ENCODE results near the gene RCSD1. TPM values are rescaled to one million over a fixed set of nuclear protein-coding genes. Genes with fewer than 3 reads are reported as not detected.

The RCSD1 gene
- total and polyA plus RNA-seq, 2 donors (not counting 3 experiments of a cell fraction or from before 2014, with no cell fraction given), result 0.08 to 1.00 TPM

GRCh38 chr1:167748906-167749305, 118.9 kb downstream of the RCSD1 start:
- H3K9me1 ChIP-seq (replicated peaks; ENCODE audit: control insufficient read depth, extremely low read depth, insufficient read depth, low read length), result no peaks in the 10 kb centered on the region
- H3K9me3 ChIP-seq (replicated peaks; ENCODE audit: control insufficient read depth, insufficient read depth, low read length), result no peaks in the 10 kb centered on the region
- H3K4me1 ChIP-seq (ENCODE audit: control insufficient read depth, extremely low read depth, insufficient read depth, low read length), result peaks cover 2% of the 10 kb centered on the region
- H3K4me2 ChIP-seq (ENCODE audit: insufficient read depth, low read length), result no peak overlapping the region
- TF ChIP-seq EZH2 (IDR thresholded peaks at IDR 0.05; ENCODE audit: borderline replicate concordance, low read depth, low read length, severe bottlenecking) (no peak), JUN (IDR thresholded peaks at IDR 0.05; ENCODE audit: borderline replicate concordance, insufficient read depth, insufficient read length, low read depth) (no peak), FOS (IDR thresholded peaks at IDR 0.05; ENCODE audit: borderline replicate concordance, insufficient read depth, low read length) (no peak), POLR2AphosphoS5 (IDR thresholded peaks at IDR 0.05; ENCODE audit: insufficient read depth, low read depth, low read length) (no peak), CTCF (IDR thresholded peaks at IDR 0.05; ENCODE audit: extremely low read depth in 1 of 2, insufficient read depth in 1 of 2, low read depth in 1 of 2, low read length in 2 of 2) (no peak), MAX (IDR thresholded peaks at IDR 0.05; ENCODE audit: insufficient read depth, insufficient read length) (no peak), GATA2 (IDR thresholded peaks at IDR 0.05; ENCODE audit: insufficient read depth, insufficient read length, low read depth, low read length) (no peak), MYC (IDR thresholded peaks at IDR 0.05; ENCODE audit: low read depth, low read length) (no peak), POLR2A (IDR thresholded peaks at IDR 0.05; ENCODE audit: low read depth, low read length) (no peak)
- no peak overlapping the region for H3K9ac ChIP-seq (replicated peaks; ENCODE audit: extremely low read depth, insufficient read depth, low read length)
- no TSS peak for BruUV-seq (replicated peaks)
- dilution Hi-C loops (cut with MboI; ENCODE audit: extremely low pct_ligation_motif_present, low sequenced_read_pairs), result no loop called here
- H3K4me3 ChIP-seq (replicated peaks in 1 of 3; ENCODE audit: insufficient read depth in 1 of 3, low read depth in 1 of 3, low read length in 3 of 3), result no peak overlapping the region
- H3K27me3 ChIP-seq (ENCODE audit: control insufficient read depth in 2 of 2, insufficient read depth in 2 of 2, low read length in 2 of 2), result no peaks in the 10 kb centered on the region
- intact Hi-C loops (cut with micrococcal nuclease), result no loop called here
- no peaks in the 10 kb centered on the region for H3K36me3 ChIP-seq (ENCODE audit: control insufficient read depth in 2 of 2, extremely low read depth in 1 of 2, insufficient read depth in 2 of 2, low read length in 2 of 2)
- FAIRE-seq (no peak), DNase-seq (ENCODE audit: low read depth, low spot score) (no peak)
- no peaks in the 10 kb centered on the region for H4K20me1 ChIP-seq (replicated peaks; ENCODE audit: control insufficient read depth, extremely low read depth, insufficient read depth, low read length)
- peaks cover 48% of the 10 kb centered on the region for H3K79me2 ChIP-seq (ENCODE audit: control insufficient read depth, insufficient read depth, low read length)
- H2AFZ ChIP-seq (ENCODE audit: low read depth, low read length), result no peak overlapping the region
- CTCF ChIA-PET, result interaction anchor here (0.7 to 1.0 kb wide), 2 partner anchors 27 to 272 kb away, joined by 3 read pairs; partner anchors contain the start of gene MPZL1
- POLR2A ChIA-PET, result no interaction called here
- H3K27ac ChIP-seq (ENCODE audit: insufficient read depth, low read depth, low read length), result no peak overlapping the region
